ENCODE data around the gene CYLC2.

CYLC2 gene

DNA sequence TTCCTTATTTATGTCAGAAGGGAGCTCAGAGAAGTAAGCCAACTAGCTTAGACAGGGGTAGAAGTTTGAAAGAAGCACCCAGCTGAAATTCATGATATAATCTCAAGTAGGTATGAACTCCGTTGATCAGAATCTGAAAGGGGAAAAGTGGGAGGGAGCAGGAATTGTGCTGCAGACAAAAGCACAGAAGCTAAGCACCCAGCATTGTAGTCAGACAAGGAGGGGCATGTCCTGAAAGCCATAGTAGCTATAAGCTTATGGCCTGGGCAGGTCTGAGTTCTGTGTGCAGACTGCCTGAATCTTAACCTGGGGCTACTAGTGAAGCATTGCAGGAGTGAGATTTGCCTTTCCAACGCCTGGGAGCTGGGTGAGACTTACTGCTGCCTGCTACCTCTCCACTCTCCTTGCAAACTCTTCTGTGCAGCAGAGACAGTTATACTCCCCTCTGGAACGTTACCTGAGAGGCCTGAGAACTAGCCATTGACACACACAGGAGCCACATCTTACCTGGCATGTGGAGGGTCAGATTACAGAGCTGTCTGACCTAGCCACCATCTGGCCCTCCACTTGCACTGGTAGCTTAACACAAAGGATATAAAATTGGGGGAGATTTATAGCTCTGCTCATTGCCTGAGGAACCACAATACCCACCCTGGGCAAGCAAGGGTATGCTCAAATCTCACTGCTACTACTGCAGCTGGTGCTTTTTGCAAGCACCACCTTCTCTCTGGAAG lies 9.8 kb upstream of the CYLC2 start:
- TF ChIP-seq, protein P1, sequence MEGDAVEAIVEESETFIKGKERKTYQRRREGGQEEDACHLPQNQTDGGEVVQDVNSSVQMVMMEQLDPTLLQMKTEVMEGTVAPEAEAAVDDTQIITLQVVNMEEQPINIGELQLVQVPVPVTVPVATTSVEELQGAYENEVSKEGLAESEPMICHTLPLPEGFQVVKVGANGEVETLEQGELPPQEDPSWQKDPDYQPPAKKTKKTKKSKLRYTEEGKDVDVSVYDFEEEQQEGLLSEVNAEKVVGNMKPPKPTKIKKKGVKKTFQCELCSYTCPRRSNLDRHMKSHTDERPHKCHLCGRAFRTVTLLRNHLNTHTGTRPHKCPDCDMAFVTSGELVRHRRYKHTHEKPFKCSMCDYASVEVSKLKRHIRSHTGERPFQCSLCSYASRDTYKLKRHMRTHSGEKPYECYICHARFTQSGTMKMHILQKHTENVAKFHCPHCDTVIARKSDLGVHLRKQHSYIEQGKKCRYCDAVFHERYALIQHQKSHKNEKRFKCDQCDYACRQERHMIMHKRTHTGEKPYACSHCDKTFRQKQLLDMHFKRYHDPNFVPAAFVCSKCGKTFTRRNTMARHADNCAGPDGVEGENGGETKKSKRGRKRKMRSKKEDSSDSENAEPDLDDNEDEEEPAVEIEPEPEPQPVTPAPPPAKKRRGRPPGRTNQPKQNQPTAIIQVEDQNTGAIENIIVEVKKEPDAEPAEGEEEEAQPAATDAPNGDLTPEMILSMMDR (IDR thresholded peaks at IDR 0.05; ENCODE audit: insufficient read depth, low read depth, low read length, missing control alignments), result no peak
- no peak overlapping the region for H3K4me3 ChIP-seq (ENCODE audit: low read depth, low read length)
- no peak for DNase-seq (ENCODE audit: low read depth)

DNA sequence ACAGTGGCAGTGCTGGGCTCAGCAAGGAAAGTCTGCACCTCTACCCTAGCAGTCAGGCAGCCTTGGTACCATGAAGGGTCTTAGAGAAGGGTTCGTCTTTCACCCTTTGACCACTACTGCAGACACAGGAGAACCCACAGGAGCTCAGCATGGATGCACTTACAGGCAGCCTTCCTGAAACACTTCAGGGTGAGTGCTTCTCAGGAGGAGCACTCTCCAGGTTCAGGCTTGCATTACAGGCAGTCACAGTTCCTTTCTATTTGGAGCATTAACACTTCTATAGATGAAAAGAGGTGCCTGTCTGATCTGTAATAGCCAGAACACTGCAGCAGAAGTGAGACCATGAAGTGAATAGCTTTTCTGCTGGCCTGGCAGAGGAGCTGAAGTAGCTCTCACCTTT lies 8.7 kb upstream of the CYLC2 start:
- TF ChIP-seq, protein P1 (IDR thresholded peaks at IDR 0.05; ENCODE audit: insufficient read depth, low read depth, low read length, missing control alignments), result no peak
- no peak overlapping the region for H3K4me3 ChIP-seq (ENCODE audit: low read depth, low read length)
- no peak for DNase-seq (ENCODE audit: low read depth)

DNA sequence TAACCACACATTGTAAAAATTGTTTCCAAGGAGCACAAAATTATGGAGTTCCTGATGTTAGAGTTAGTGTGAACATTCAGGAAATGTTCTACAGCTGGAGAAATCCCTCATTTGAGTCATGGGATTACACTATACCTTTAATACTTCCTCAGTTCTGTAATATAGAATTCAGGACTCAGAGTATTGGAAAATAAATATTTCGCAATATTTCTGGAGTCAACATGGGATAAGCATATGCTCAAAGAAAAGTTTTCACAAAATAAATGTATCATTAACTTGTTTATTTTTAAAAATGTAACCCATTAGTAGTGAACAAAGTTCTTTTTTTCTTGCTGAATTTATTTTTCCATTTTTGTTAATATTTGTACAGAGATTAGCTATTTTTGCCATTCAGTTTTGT lies 8.6 kb downstream of the CYLC2 start:
- no peak for DNase-seq (ENCODE audit: low read depth)
- H3K4me3 ChIP-seq (ENCODE audit: low read depth, low read length), result no peak overlapping the region
- TF ChIP-seq, protein P1 (IDR thresholded peaks at IDR 0.05; ENCODE audit: insufficient read depth, low read depth, low read length, missing control alignments), result no peak

DNA sequence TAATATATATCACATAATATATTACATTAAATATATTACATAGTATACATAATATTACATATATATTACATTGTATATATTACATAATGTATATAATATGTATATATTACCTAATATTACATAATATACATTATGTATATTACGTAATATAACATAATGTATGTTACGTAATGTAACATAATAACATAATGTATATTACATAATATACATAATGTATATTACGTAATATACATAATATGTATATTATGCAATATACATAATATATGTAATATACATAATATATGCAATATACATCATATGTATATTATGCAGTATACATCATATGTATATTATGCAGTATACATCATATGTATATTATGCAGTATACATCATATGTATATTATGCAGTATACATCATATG lies 19.1 kb downstream of the CYLC2 start:
- TF ChIP-seq, protein P1 (IDR thresholded peaks at IDR 0.05; ENCODE audit: insufficient read depth, low read depth, low read length, missing control alignments), result no peak
- H3K4me3 ChIP-seq (ENCODE audit: low read depth, low read length), result no peak overlapping the region
- no peak for DNase-seq (ENCODE audit: low read depth)

DNA sequence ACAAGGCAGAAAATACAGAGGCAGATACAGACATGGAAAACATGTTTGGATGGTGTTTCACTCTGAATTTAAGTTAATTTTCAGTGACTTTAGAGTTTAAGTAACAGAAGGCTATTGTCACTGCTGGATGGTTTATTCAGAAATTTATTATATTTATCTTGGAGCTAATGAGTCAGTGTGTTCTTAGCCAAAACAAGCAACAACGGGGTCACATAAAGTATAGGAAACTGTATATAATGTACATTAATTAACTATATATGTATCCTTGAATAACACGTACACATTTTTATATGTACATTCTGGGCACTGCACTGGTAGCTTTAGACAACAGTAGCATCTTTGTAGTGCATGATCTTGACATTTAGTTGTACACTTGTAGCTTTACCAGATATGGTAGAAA lies 30.7 kb downstream of the CYLC2 start:
- no peak for DNase-seq (ENCODE audit: low read depth)
- H3K4me3 ChIP-seq (ENCODE audit: low read depth, low read length), result no peak overlapping the region
- TF ChIP-seq, protein P1 (IDR thresholded peaks at IDR 0.05; ENCODE audit: insufficient read depth, low read depth, low read length, missing control alignments), result no peak

DNA sequence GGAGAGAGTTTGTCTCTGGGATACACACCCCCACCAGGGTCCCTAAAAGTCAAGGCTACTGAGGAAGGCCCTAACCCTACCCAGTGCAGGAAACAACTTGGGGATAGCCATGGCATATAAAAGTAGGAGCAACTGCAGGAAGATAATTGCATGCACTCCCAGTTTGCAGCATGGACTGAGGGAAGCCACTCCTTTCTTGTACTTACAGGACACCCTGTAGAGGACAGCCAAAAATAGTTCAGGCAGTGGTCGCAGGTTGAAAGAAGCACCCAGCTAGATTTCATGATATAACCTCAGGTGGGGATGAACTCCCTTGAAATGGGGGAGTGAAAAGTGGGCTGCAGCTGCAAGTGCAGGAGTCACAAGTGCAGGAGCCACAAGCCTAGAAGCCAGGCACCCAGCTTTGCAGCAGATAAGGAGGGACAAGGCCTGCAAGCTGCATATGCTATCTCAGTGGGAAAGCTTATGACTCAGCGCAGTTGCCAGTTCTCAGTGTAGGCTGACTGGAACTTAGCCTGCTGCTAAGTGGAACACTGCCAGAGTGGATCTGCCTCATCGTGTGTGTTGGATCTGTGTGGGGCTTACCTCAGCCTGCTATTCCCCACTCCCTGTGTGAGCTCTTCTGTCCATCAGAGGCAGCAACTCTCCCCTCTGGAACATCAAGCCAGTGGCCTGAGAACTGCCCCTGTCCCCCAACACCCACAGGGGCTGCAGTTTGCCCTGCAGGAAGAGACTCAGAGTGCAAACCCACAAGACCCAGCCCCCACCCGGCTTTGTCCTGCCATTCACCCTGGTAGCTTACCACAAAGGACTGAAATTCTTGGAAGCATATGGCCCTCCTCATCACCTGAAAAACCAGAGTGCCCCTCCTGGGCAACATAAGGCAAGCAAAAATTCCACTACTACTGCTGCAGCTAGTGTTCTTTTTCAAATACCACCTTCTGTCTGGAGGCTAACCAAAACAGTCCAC lies 42.7 kb downstream of the CYLC2 start:
- TF ChIP-seq, protein P1 (IDR thresholded peaks at IDR 0.05; ENCODE audit: insufficient read depth, low read depth, low read length, missing control alignments), result no peak
- no peak overlapping the region for H3K4me3 ChIP-seq (ENCODE audit: low read depth, low read length)
- no peak for DNase-seq (ENCODE audit: low read depth)
